ENCODE measurements around the gene NFAT5. TPM values are rescaled to one million over a fixed set of nuclear protein-coding genes. Genes with fewer than 3 reads are reported as not detected.

NFAT5 gene
- total RNA-seq, 2 experiments from 2014 or later: 6.7 to 29.7 TPM

DNA sequence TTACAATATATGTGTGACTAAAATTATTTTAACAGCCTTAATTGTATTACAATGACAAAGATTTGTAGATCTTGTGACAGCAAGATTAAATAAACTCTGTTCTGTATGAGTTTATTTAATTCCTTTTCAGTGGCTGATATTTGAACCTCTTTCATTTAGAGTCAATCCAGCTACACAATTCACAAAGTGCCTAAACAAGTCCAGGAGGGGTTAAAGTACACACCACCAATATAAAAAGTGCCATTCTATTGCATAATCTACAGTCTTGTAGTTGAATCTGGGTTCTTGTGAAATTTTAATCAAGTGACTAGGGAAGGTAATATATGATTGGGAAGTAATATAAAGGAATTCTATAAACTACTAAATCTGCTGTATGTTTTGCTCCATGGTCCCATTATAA, 3.9 kb upstream of the NFAT5 start:
- intact Hi-C loops (cut with micrococcal nuclease; ENCODE audit: unreplicated experiment): loop anchor here (10.0 kb wide), 2 partner anchors 137 to 963 kb away; partner anchors contain the start of genes COG4, CYB5B and SF3B3
- ChIA-PET CTCF (ENCODE audit: unreplicated experiment) (no interaction called here), POLR2A (interaction anchor here (0.6 kb wide), 1 partner anchor 14 kb away, joined by 3 read pairs; no protein-coding TSS in a partner anchor)
- H3K9me2 ChIP-seq (ENCODE audit: insufficient read depth, low read length): no peaks in the 10 kb centered on the region
- no peaks in the 10 kb centered on the region for H4K20me1 ChIP-seq (ENCODE audit: insufficient read depth, low read length)
- peaks cover 21% of the 10 kb centered on the region for H3K79me2 ChIP-seq (ENCODE audit: insufficient read depth, low read depth, low read length)
- H3K4me2 ChIP-seq (ENCODE audit: low read length): no peak overlapping the region
- DNase-seq (ENCODE audit: low spot score): no peak
- peaks cover 12% of the 10 kb centered on the region for H3K4me1 ChIP-seq (ENCODE audit: insufficient read depth, low read length, poor library complexity, severe bottlenecking)
- no peak overlapping the region for H3K4me3 ChIP-seq (ENCODE audit: low read depth, low read length, poor library complexity, severe bottlenecking)
- no peak overlapping the region for H3K27ac ChIP-seq (ENCODE audit: low read depth, low read length, poor library complexity, severe bottlenecking)
- no TSS peak for BruUV-seq (replicated peaks)
- no peak overlapping the region for H2AFZ ChIP-seq (ENCODE audit: low read length)
- H3K36me3 ChIP-seq (ENCODE audit: insufficient read depth, low read length): no peaks in the 10 kb centered on the region
- no peak for TF ChIP-seq EZH2phosphoT487 (IDR thresholded peaks at IDR 0.05; ENCODE audit: borderline replicate concordance, low read depth, low read length)
- TF ChIP-seq, protein P1, sequence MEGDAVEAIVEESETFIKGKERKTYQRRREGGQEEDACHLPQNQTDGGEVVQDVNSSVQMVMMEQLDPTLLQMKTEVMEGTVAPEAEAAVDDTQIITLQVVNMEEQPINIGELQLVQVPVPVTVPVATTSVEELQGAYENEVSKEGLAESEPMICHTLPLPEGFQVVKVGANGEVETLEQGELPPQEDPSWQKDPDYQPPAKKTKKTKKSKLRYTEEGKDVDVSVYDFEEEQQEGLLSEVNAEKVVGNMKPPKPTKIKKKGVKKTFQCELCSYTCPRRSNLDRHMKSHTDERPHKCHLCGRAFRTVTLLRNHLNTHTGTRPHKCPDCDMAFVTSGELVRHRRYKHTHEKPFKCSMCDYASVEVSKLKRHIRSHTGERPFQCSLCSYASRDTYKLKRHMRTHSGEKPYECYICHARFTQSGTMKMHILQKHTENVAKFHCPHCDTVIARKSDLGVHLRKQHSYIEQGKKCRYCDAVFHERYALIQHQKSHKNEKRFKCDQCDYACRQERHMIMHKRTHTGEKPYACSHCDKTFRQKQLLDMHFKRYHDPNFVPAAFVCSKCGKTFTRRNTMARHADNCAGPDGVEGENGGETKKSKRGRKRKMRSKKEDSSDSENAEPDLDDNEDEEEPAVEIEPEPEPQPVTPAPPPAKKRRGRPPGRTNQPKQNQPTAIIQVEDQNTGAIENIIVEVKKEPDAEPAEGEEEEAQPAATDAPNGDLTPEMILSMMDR (conservative IDR thresholded peaks at IDR 0.05; ENCODE audit: low read length): no peak
- H3K9me3 ChIP-seq (ENCODE audit: low read length): no peaks in the 10 kb centered on the region

DNA sequence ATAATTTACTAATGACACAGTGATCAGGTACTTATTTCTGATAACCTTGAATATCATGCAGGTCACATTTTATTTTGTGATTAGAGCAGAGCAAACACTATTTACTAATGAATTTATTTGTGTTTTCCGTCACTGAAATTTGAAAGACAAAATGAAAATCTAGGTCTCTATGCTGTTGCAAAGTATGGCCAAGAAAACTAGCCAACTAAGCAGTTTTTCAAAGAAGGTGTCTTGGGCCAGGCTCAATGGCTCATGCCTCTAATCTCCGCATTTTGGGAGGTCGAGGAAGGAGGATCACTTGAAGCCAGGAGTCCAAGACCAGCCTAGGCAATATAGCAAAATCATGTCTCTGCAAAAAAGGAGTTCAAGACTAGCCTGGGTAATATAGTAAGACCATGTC, 3.0 kb upstream of the NFAT5 start:
- ChIA-PET POLR2A (no interaction called here), CTCF (ENCODE audit: unreplicated experiment) (interaction anchor here (0.6 to 0.9 kb wide), 2 partner anchors 19 to 895 kb away, joined by 3 read pairs; no protein-coding TSS in a partner anchor)
- no peak for DNase-seq (ENCODE audit: low spot score)
- no peak overlapping the region for H3K4me2 ChIP-seq (ENCODE audit: low read length)
- H3K36me3 ChIP-seq (ENCODE audit: insufficient read depth, low read length): no peaks in the 10 kb centered on the region
- no peak overlapping the region for H2AFZ ChIP-seq (ENCODE audit: low read length)
- no peak overlapping the region for H3K4me3 ChIP-seq (ENCODE audit: low read depth, low read length, poor library complexity, severe bottlenecking)
- no peaks in the 10 kb centered on the region for H3K9me2 ChIP-seq (ENCODE audit: insufficient read depth, low read length)
- H3K79me2 ChIP-seq (ENCODE audit: insufficient read depth, low read depth, low read length): peaks cover 30% of the 10 kb centered on the region
- TF ChIP-seq EZH2phosphoT487 (IDR thresholded peaks at IDR 0.05; ENCODE audit: borderline replicate concordance, low read depth, low read length): no peak
- TF ChIP-seq, protein P1 (conservative IDR thresholded peaks at IDR 0.05; ENCODE audit: low read length): no peak
- no peaks in the 10 kb centered on the region for H4K20me1 ChIP-seq (ENCODE audit: insufficient read depth, low read length)
- BruUV-seq (replicated peaks): no TSS peak
- intact Hi-C loops (cut with micrococcal nuclease; ENCODE audit: unreplicated experiment): loop anchor here (10.0 kb wide), 2 partner anchors 138 to 962 kb away; partner anchors contain the start of genes COG4, CYB5B and SF3B3
- H3K27ac ChIP-seq (ENCODE audit: low read depth, low read length, poor library complexity, severe bottlenecking): no peak overlapping the region
- no peaks in the 10 kb centered on the region for H3K9me3 ChIP-seq (ENCODE audit: low read length)
- H3K4me1 ChIP-seq (ENCODE audit: insufficient read depth, low read length, poor library complexity, severe bottlenecking): peaks cover 16% of the 10 kb centered on the region
